22Rv1 (cell line): Measurements from ENCODE around the gene NSUN7.

Source experiments
- ZFX ChIP-seq: fragments of 450-650 bp; IDR thresholded peaks from 2 replicates; pipeline ENCODE4 v1.6.1; 2017; ENCODE audit warnings: antibody characterized with exemption, borderline replicate concordance
- TF ChIP-seq, protein P1 (sequence below): fragments of 450-650 bp; IDR thresholded peaks from 2 replicates; pipeline ENCODE4 v1.5.1; 2017; ENCODE audit warnings: mild to moderate bottlenecking

DNA sequence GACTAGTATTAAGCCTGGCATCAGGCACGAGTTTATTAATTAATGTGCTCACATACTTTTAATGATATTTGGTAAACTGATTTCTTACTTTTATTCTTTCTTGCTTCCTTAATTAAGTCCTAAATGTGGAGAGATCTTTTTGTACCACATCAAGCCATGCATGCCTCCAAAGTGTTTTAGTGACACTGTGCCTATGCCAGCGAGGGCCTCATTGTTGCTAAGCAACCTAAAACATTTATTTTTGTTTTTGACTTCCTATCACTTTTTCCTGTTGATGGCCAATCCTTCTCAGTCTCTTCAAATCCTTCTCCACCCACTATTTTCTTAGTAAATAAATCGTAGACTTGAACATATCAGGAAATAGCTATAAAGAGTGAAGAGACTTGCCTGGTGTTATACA is 5.5 kb upstream of the NSUN7 start:
- TF ChIP-seq, protein P1, sequence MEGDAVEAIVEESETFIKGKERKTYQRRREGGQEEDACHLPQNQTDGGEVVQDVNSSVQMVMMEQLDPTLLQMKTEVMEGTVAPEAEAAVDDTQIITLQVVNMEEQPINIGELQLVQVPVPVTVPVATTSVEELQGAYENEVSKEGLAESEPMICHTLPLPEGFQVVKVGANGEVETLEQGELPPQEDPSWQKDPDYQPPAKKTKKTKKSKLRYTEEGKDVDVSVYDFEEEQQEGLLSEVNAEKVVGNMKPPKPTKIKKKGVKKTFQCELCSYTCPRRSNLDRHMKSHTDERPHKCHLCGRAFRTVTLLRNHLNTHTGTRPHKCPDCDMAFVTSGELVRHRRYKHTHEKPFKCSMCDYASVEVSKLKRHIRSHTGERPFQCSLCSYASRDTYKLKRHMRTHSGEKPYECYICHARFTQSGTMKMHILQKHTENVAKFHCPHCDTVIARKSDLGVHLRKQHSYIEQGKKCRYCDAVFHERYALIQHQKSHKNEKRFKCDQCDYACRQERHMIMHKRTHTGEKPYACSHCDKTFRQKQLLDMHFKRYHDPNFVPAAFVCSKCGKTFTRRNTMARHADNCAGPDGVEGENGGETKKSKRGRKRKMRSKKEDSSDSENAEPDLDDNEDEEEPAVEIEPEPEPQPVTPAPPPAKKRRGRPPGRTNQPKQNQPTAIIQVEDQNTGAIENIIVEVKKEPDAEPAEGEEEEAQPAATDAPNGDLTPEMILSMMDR: no peak
- TF ChIP-seq ZFX: no peak
